H1 (cell line): ENCODE results near the gene MYBPC1. TPM values are rescaled to one million over a fixed set of nuclear protein-coding genes. Genes with fewer than 3 reads are reported as not detected.

Experiments
- KDM4A ChIP-seq: IDR thresholded peaks from one replicate; pipeline ENCODE4 v1.7.1; 2012; ENCODE audit warnings: low read depth, mild to moderate bottlenecking, moderate library complexity, low read length, inconsistent platforms; ENCODE audit not compliant: severe bottlenecking
- RXRA ChIP-seq: IDR thresholded peaks from 2 replicates; pipeline ENCODE4 v1.6.1; 2011; ENCODE audit warnings: low read depth, mild to moderate bottlenecking, low read length, moderate library complexity; ENCODE audit not compliant: insufficient read depth
- SP1 ChIP-seq: IDR thresholded peaks from 2 replicates; pipeline ENCODE4 v1.6.1; 2011; ENCODE audit warnings: low read depth, low read length
- ZNF274 ChIP-seq: IDR thresholded peaks from 2 replicates; pipeline ENCODE4 v1.7.0; 2012; ENCODE audit warnings: low read length, borderline replicate concordance; ENCODE audit errors: extremely low read depth
- polyA plus RNA-seq, 7 experiments: library from polyadenylated mRNA; depleted of rRNA in 3 of 7; stranded (reverse) in 5 of 7; unstranded in 2 of 7; fragments of >200 nt in 5 of 7; fragments of 200-250 nt in 2 of 7; gene quantifications; 1 replicate in 5 of 7; 2 replicates in 1 of 7; 4 replicates in 1 of 7; pipeline versions ENCODE4 v1.2.1 to v1.2.3, GENCODE V29; 2011 to 2013; ENCODE audit warnings: missing spikeins in 2 of 7, mixed read lengths in 2 of 7
- total RNA-seq: library from RNA; stranded (reverse); fragmentation: NEBNext Ultra II Directional; extraction: Animal tissue kit (Norgen Biotek cat#: 25700); gene quantifications from 2 replicates; pipeline ENCODE4 v1.2.1, GENCODE V29; 2021
- TF ChIP-seq, protein P1 (sequence below): IDR thresholded peaks from 2 replicates; pipeline ENCODE4 v1.6.1; 2012; ENCODE audit warnings: inconsistent platforms

Gene MYBPC1
- total and polyA plus RNA-seq, 2 of the 8 experiments (the other 6 are each of a cell fraction or from before 2014, with no cell fraction given) = not detected

- TF ChIP-seq, protein P1, sequence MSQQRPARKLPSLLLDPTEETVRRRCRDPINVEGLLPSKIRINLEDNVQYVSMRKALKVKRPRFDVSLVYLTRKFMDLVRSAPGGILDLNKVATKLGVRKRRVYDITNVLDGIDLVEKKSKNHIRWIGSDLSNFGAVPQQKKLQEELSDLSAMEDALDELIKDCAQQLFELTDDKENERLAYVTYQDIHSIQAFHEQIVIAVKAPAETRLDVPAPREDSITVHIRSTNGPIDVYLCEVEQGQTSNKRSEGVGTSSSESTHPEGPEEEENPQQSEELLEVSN = no peak
- TF ChIP-seq SP1 (no peak), KDM4A (no peak), ZNF274 (no peak), RXRA (no peak)
- TF ChIP-seq, all 59 proteins: peak for 0
These were observed 105.6 kb downstream of the MYBPC1 start (continued) for GRCh38 chr12:101700299-101700820.
